GM12892 (cell line): ENCODE measurements around the gene PTHLH.

Source experiments
- POLR2A ChIP-seq: IDR thresholded peaks from 2 replicates; pipeline ENCODE4 v1.6.1; 2011; ENCODE audit warnings: low read depth, low read length, control low read depth
- POLR2AphosphoS5 ChIP-seq: IDR thresholded peaks from 2 replicates; pipeline ENCODE4 v1.6.1; 2011; ENCODE audit warnings: low read depth, low read length, control low read depth

DNA sequence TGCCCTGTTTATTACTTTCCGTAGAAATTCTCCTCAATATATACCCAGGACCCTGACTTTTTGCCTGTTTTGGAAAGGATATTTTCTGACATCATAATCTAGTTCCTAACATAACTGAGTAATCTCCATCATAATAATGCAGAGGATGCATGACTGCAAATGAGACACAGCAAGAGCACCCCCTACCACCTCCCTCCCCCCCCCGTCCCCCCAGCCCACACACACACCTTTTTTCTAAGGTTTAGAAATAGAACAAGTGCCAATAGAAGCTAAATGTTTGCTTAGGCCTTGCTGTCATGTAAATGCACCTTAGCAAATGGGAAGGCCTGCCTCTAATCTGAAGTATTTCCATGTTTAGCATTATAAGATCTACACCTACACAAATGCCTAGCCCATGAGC is at the start of gene PTHLH:
- TF ChIP-seq POLR2AphosphoS5 (no peak), POLR2A (no peak)
